SK-N-SH treated with all-trans-retinoic acid at 6 μM for 48 hours (cell line): ENCODE measurements around the gene DNAJC3.

Experiments used
- ARNTL ChIP-seq: fragments of 450-650 bp; formaldehyde crosslinking; IDR thresholded peaks from 2 replicates; pipeline ENCODE4 v1.5.0; 2020; ENCODE audit warnings: low read depth, mild to moderate bottlenecking, moderate library complexity, borderline replicate concordance
- BACH2 ChIP-seq: fragments of 250-450 bp; sonication (Bioruptor Pico); IDR thresholded peaks from 2 replicates; pipeline ENCODE4 v1.9.0; 2021; ENCODE audit warnings: mild to moderate bottlenecking, borderline replicate concordance
- CREB5 ChIP-seq: fragments of 250-450 bp; sonication (Bioruptor Pico); IDR thresholded peaks from 2 replicates; pipeline ENCODE4 v1.5.1; 2020; ENCODE audit warnings: low read depth, mild to moderate bottlenecking, moderate library complexity
- CSRNP3 ChIP-seq: fragments of 250-450 bp; sonication (Bioruptor Pico); IDR thresholded peaks from 2 replicates; pipeline ENCODE4 v1.5.1; 2021; ENCODE audit warnings: mild to moderate bottlenecking, moderate library complexity
- ESRRG ChIP-seq: fragments of 250-450 bp; sonication (Bioruptor Pico); IDR thresholded peaks from 2 replicates; pipeline ENCODE4 v1.6.1; 2021; ENCODE audit warnings: mild to moderate bottlenecking
- OSR1 ChIP-seq: fragments of 250-450 bp; sonication (Bioruptor Pico); IDR thresholded peaks from 2 replicates; pipeline ENCODE4 v1.8.0; 2022; ENCODE audit warnings: moderate library complexity, mild to moderate bottlenecking, inconsistent platforms
- PATZ1 ChIP-seq: fragments of 250-450 bp; sonication (Bioruptor Pico); IDR thresholded peaks from 2 replicates; pipeline ENCODE4 v1.8.0; 2020; ENCODE audit warnings: mild to moderate bottlenecking, moderate library complexity, borderline replicate concordance
- PPARA ChIP-seq: fragments of 250-450 bp; sonication (Bioruptor Pico); IDR thresholded peaks from 2 replicates; pipeline ENCODE4 v1.5.0; 2020; ENCODE audit warnings: mild to moderate bottlenecking, borderline replicate concordance
- TCF4 ChIP-seq: fragments of 250-450 bp; sonication (Bioruptor Pico); IDR thresholded peaks from 2 replicates; pipeline ENCODE4 v1.8.0; 2021; ENCODE audit warnings: mild to moderate bottlenecking, moderate library complexity, borderline replicate concordance
- TOX ChIP-seq: fragments of 250-450 bp; sonication (Bioruptor Pico); IDR thresholded peaks from 2 replicates; pipeline ENCODE4 v1.8.0; 2021; ENCODE audit warnings: mild to moderate bottlenecking, moderate library complexity, borderline replicate concordance
- ZFP3 ChIP-seq: fragments of 250-450 bp; sonication (Bioruptor Pico); IDR thresholded peaks from 2 replicates; pipeline ENCODE4 v1.5.0; 2020; ENCODE audit warnings: mild to moderate bottlenecking, moderate library complexity
- ZFP30 ChIP-seq: fragments of 450-650 bp; formaldehyde crosslinking; IDR thresholded peaks from 2 replicates; pipeline ENCODE4 v1.5.0; 2022; ENCODE audit warnings: mild to moderate bottlenecking, moderate library complexity
- ZNF565 ChIP-seq: fragments of 450-650 bp; formaldehyde crosslinking; conservative IDR thresholded peaks from 2 replicates; pipeline ENCODE4 v1.5.0; 2020; ENCODE audit warnings: low read depth, mild to moderate bottlenecking, moderate library complexity
- ZNF70 ChIP-seq: fragments of 450-650 bp; formaldehyde crosslinking; IDR thresholded peaks from 2 replicates; pipeline ENCODE4 v1.5.0; 2020; ENCODE audit warnings: mild to moderate bottlenecking, moderate library complexity

- no peak for TF ChIP-seq ZFP30 (CRISPR knock-in tag)
- TF ChIP-seq ZFP3 (CRISPR knock-in tag): no peak
- no peak for TF ChIP-seq PATZ1 (CRISPR knock-in tag)
- TF ChIP-seq ZNF565 (CRISPR knock-in tag): no peak
- TF ChIP-seq CREB5: no peak
- TF ChIP-seq OSR1 (CRISPR knock-in tag): no peak
- TF ChIP-seq TCF4: no peak
- no peak for TF ChIP-seq CSRNP3 (CRISPR knock-in tag)
- no peak for TF ChIP-seq ARNTL (CRISPR knock-in tag)
- no peak for TF ChIP-seq ZNF70 (CRISPR knock-in tag)
- no peak for TF ChIP-seq BACH2 (CRISPR knock-in tag)
- TF ChIP-seq PPARA (CRISPR knock-in tag): no peak
- TF ChIP-seq ESRRG (CRISPR knock-in tag): no peak
- no peak for TF ChIP-seq TOX (CRISPR knock-in tag)
Observed at GRCh38 chr13:95754069-95754468, 77.1 kb downstream of the DNAJC3 start.
